Caco-2 (cell line): ENCODE data around the gene TSHB. TPM values are rescaled to one million over a fixed set of nuclear protein-coding genes. Genes with fewer than 3 reads are reported as not detected.

Experiments used
- BruUV-seq: library from RNA; stranded (reverse); fragments of 400-500 nt; replicated peaks from 2 replicates; lab custom pipeline; 2021; lab: Mats Ljungman, UMichigan
- CTCF ChIA-PET: fragments of 300-600 bp; sonication (Branson Sonifier 250); formaldehyde crosslinking; loops from one replicate; lab custom pipeline; 2022; ENCODE audit warnings: antibody characterized with exemption; lab: Charles Lee
- POLR2A ChIA-PET: fragments of 300-600 bp; sonication (Branson Sonifier 250); formaldehyde crosslinking; loops from one replicate; lab custom pipeline; 2022; ENCODE audit warnings: antibody characterized with exemption; lab: Charles Lee
- DNase-seq, 2 experiments: peaks; one replicate each; pipeline versions ENCODE4 v3.0.0 to v3.0.0-alpha.2; 2020 to 2022
- H3K27me3 ChIP-seq: replicated peaks from 2 replicates; pipeline ENCODE4 v1.6.0; 2011; ENCODE audit warnings: low read length; ENCODE audit not compliant: control insufficient read depth, insufficient read depth
- H3K36me3 ChIP-seq: 2 replicates; pipeline ENCODE4 v1.5.1; 2011; ENCODE audit warnings: low read length; ENCODE audit not compliant: control insufficient read depth, insufficient read depth
- H3K4me1 ChIP-seq: fragments of 250-450 bp; sonication (Bioruptor Pico); 2 replicates; pipeline ENCODE4 v1.5.1; 2020; ENCODE audit warnings: mild to moderate bottlenecking
- H3K4me3 ChIP-seq: 2 replicates; pipeline ENCODE4 v1.5.1; 2011; ENCODE audit warnings: low read depth, mild to moderate bottlenecking, control low read depth, low read length
- H3K9me3 ChIP-seq: fragments of 250-450 bp; sonication (Bioruptor Pico); 2 replicates; pipeline ENCODE4 v1.5.1; 2020; ENCODE audit warnings: mild to moderate bottlenecking, moderate library complexity
- H3K27ac Mint-ChIP-seq: one replicate; pipeline ENCODE4 v1.8.0; 2022; ENCODE audit warnings: mixed read lengths; ENCODE audit not compliant: unreplicated experiment
- H3K27me3 Mint-ChIP-seq: one replicate; pipeline ENCODE4 v1.8.0; 2022; ENCODE audit warnings: mixed read lengths; ENCODE audit not compliant: insufficient read depth, unreplicated experiment
- H3K36me3 Mint-ChIP-seq: one replicate; pipeline ENCODE4 v1.8.0; 2022; ENCODE audit warnings: mild to moderate bottlenecking, mixed read lengths; ENCODE audit not compliant: insufficient read depth, unreplicated experiment
- H3K4me1 Mint-ChIP-seq: one replicate; pipeline ENCODE4 v1.8.0; 2022; ENCODE audit warnings: low read depth, mixed read lengths; ENCODE audit not compliant: unreplicated experiment
- H3K4me3 Mint-ChIP-seq: one replicate; pipeline ENCODE4 v1.8.0; 2022; ENCODE audit warnings: mild to moderate bottlenecking, moderate library complexity, mixed read lengths; ENCODE audit not compliant: unreplicated experiment
- H3K9me3 Mint-ChIP-seq: one replicate; pipeline ENCODE4 v1.8.0; 2022; ENCODE audit warnings: mixed read lengths; ENCODE audit not compliant: unreplicated experiment
- intact Hi-C: fragments of 100-400 bp; cut with micrococcal nuclease; formaldehyde crosslinking; loops from one replicate; pipeline ENCODE4 v1.10.0; 2022; ENCODE audit not compliant: unreplicated experiment
- total RNA-seq: library from RNA; stranded (reverse); gene quantifications from 2 replicates; pipeline ENCODE4 v1.2.3, GENCODE V29; 2022
- TF ChIP-seq, protein P1 (sequence below), 2 experiments: fragments of 200-600 bp in 1 of 2; IDR thresholded peaks; 1 replicate in 1 of 2; 2 replicates in 1 of 2; pipeline versions ENCODE4 v1.5.1 to v1.8.0; 2011 to 2022; ENCODE audit warnings: antibody characterized with exemption in 1 of 2, control low read depth in 1 of 2, inconsistent platforms in 1 of 2, low read depth in 1 of 2, low read length in 1 of 2, mild to moderate bottlenecking in 1 of 2, moderate library complexity in 1 of 2; ENCODE audit not compliant: insufficient read depth in 1 of 2, severe bottlenecking in 1 of 2, unreplicated experiment in 1 of 2

The TSHB gene
- total RNA-seq, 1 experiment from 2014 or later, result not detected

DNA sequence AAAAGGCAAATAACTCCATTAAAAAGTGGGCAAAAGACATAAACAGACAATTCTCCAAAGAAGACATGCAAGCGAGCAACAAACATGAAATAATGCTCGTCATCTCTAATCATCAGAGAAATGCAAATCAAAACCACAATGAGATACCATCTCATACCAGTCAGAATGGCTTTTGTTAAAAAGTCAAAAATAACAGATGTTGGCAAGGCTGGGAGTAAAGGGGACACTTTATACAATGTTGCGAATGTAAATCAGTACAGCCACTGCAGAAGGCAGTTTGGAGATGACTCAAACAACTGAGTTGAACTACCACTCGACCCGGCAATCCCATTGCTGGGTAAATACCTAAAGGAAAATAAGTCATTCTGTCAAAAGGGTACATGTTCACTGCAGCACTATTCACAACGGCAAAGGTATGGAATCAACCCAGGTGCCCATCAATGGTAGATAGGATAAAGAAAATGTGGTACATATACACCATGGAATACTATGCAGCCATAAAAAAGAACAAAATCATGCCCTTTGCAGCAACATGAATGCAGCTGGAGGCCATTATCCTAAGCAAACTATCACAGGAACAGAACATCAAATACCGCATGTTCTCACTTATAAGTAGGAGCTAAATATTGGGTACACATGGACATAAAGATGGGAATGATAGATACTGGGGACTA is 33.7 kb downstream of the TSHB start:
- TF ChIP-seq, protein P1, sequence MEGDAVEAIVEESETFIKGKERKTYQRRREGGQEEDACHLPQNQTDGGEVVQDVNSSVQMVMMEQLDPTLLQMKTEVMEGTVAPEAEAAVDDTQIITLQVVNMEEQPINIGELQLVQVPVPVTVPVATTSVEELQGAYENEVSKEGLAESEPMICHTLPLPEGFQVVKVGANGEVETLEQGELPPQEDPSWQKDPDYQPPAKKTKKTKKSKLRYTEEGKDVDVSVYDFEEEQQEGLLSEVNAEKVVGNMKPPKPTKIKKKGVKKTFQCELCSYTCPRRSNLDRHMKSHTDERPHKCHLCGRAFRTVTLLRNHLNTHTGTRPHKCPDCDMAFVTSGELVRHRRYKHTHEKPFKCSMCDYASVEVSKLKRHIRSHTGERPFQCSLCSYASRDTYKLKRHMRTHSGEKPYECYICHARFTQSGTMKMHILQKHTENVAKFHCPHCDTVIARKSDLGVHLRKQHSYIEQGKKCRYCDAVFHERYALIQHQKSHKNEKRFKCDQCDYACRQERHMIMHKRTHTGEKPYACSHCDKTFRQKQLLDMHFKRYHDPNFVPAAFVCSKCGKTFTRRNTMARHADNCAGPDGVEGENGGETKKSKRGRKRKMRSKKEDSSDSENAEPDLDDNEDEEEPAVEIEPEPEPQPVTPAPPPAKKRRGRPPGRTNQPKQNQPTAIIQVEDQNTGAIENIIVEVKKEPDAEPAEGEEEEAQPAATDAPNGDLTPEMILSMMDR (IDR thresholded peaks at IDR 0.05; ENCODE audit: insufficient read depth in 1 of 2, low read depth in 1 of 2, low read length in 1 of 2, severe bottlenecking in 1 of 2, unreplicated experiment in 1 of 2), result no peak
- H3K9me3 ChIP-seq, result no peaks in the 10 kb centered on the region
- Mint-ChIP-seq H3K27ac (no peak overlapping the region), H3K4me1 (peaks cover 8% of the 10 kb centered on the region), H3K36me3 (no peaks in the 10 kb centered on the region), H3K4me3 (no peak overlapping the region), H3K9me3 (no peaks in the 10 kb centered on the region), H3K27me3 (no peaks in the 10 kb centered on the region)
- intact Hi-C loops, result no loop called here
- no peaks in the 10 kb centered on the region for H3K36me3 ChIP-seq
- CTCF ChIA-PET, result no interaction called here
- no peak overlapping the region for H3K4me3 ChIP-seq
- H3K27me3 ChIP-seq, result no peaks in the 10 kb centered on the region
- POLR2A ChIA-PET, result no interaction called here
- peaks cover 7% of the 10 kb centered on the region for H3K4me1 ChIP-seq
- no TSS peak for BruUV-seq
- no peak for DNase-seq

DNA sequence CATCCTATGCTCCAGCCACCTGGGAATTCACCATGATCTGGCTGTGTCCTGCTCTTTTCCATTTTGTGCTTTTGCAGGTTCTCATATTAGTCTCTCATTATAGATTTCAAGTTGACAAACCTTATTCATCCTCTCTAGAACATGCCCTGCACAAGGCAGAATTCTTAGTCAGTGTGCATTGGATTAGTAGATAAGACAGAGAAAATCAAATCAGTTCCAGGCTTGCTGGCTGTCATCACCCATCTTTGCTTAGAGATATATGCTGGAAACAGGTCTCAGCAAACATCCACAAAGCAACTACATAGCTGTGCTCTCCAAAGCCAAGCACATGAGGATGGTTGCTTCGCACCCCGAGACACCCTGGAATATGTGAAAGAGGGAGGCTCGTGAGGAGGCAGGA is 34.8 kb downstream of the TSHB start:
- BruUV-seq, result no TSS peak
- Mint-ChIP-seq H3K9me3 (no peaks in the 10 kb centered on the region), H3K27ac (no peak overlapping the region), H3K4me1 (peaks cover 14% of the 10 kb centered on the region), H3K4me3 (no peak overlapping the region), H3K36me3 (no peaks in the 10 kb centered on the region), H3K27me3 (no peaks in the 10 kb centered on the region)
- Histone ChIP-seq H3K4me3 (no peak overlapping the region), H3K4me1 (peaks cover 17% of the 10 kb centered on the region), H3K27me3 (no peaks in the 10 kb centered on the region), H3K36me3 (no peaks in the 10 kb centered on the region), H3K9me3 (no peaks in the 10 kb centered on the region)
- ChIA-PET POLR2A (no interaction called here), CTCF (no interaction called here)
- intact Hi-C loops, result no loop called here
- TF ChIP-seq, protein P1 (IDR thresholded peaks at IDR 0.05; ENCODE audit: insufficient read depth in 1 of 2, low read depth in 1 of 2, low read length in 1 of 2, severe bottlenecking in 1 of 2, unreplicated experiment in 1 of 2), result no peak
- DNase-seq, result no peak

DNA sequence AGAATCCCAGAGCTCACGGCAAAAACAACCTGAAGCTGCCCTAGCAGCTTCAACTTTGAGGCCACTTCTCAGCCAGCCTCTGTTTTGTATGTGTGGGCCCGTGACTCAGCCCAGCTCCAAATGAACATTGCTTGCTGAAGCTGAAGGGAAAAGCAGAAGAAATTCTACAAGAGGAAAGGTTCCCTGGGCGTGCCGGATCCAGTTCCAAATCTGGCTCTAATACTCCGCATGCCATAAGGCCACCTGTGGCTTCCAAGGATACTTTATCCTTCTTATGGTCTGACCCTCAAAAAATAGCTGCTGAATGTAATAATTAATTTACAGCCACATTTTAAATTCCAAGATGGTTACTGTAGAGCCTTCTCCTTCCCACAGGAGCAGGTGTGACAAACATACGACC is 35.4 kb downstream of the TSHB start:
- intact Hi-C loops, result no loop called here
- no peaks in the 10 kb centered on the region for H3K27me3 ChIP-seq
- no peaks in the 10 kb centered on the region for H3K9me3 ChIP-seq
- no peaks in the 10 kb centered on the region for H3K9me3 Mint-ChIP-seq
- H3K4me3 ChIP-seq, result no peak overlapping the region
- ChIA-PET CTCF (no interaction called here), POLR2A (no interaction called here)
- no peaks in the 10 kb centered on the region for H3K27me3 Mint-ChIP-seq
- no peak for DNase-seq
- BruUV-seq, result no TSS peak
- H3K36me3 ChIP-seq, result no peaks in the 10 kb centered on the region
- TF ChIP-seq, protein P1 (IDR thresholded peaks at IDR 0.05; ENCODE audit: insufficient read depth in 1 of 2, low read depth in 1 of 2, low read length in 1 of 2, severe bottlenecking in 1 of 2, unreplicated experiment in 1 of 2), result no peak
- H3K4me1 ChIP-seq, result peaks cover 17% of the 10 kb centered on the region
- H3K36me3 Mint-ChIP-seq, result no peaks in the 10 kb centered on the region
- H3K27ac Mint-ChIP-seq, result no peak overlapping the region
- H3K4me3 Mint-ChIP-seq, result no peak overlapping the region
- H3K4me1 Mint-ChIP-seq, result peaks cover 19% of the 10 kb centered on the region
